ENCODE measurements around the gene PPL. TPM values are rescaled to one million over a fixed set of nuclear protein-coding genes. Genes with fewer than 3 reads are reported as not detected.

Gene PPL
- total and polyA plus RNA-seq, 2 of the 13 experiments (the other 11 are each of a cell fraction or from before 2014, with no cell fraction given), result 5.7 to 6.6 TPM

GRCh38 chr16:4846901-4847773, 89.8 kb downstream of the PPL start, which contains the start of the genes GLYR1 and UBN1 (continued):
- TF ChIP-seq ZNF362 (CRISPR knock-in tag; IDR thresholded peaks at IDR 0.05; ENCODE audit: borderline replicate concordance) (no peak; the same call in 1 of the 2 replicates), NR2F1 (CRISPR knock-in tag; IDR thresholded peaks at IDR 0.05) (no peak), ZNF253 (CRISPR knock-in tag; IDR thresholded peaks at IDR 0.05; ENCODE audit: borderline replicate concordance) (0 out of 2 replicates have a peak, but pooled peaks have one; percentile 33), FOXM1 (CRISPR knock-in tag; IDR thresholded peaks at IDR 0.05) (no peak), DMTF1 (CRISPR knock-in tag; IDR thresholded peaks at IDR 0.05) (no peak), ZBTB49 (CRISPR knock-in tag; IDR thresholded peaks at IDR 0.05; ENCODE audit: borderline replicate concordance) (no peak), GABPB1 (CRISPR knock-in tag; IDR thresholded peaks at IDR 0.05) (peak; percentile 82), KLF9 (CRISPR knock-in tag; IDR thresholded peaks at IDR 0.05; ENCODE audit: low read depth) (no peak), ARNT (IDR thresholded peaks at IDR 0.05) (no peak), ZNF737 (CRISPR knock-in tag; IDR thresholded peaks at IDR 0.05; ENCODE audit: borderline replicate concordance) (no peak), ZNF431 (CRISPR knock-in tag; IDR thresholded peaks at IDR 0.05; ENCODE audit: borderline replicate concordance, low read depth) (0 out of 2 replicates have a peak, but pooled peaks have one; percentile 1), MLX (CRISPR knock-in tag; IDR thresholded peaks at IDR 0.05) (peak; percentile 41; the same call in 1 of the 2 replicates), HOXA7 (CRISPR knock-in tag; IDR thresholded peaks at IDR 0.05) (no peak)
- TF ChIP-seq, protein P1, sequence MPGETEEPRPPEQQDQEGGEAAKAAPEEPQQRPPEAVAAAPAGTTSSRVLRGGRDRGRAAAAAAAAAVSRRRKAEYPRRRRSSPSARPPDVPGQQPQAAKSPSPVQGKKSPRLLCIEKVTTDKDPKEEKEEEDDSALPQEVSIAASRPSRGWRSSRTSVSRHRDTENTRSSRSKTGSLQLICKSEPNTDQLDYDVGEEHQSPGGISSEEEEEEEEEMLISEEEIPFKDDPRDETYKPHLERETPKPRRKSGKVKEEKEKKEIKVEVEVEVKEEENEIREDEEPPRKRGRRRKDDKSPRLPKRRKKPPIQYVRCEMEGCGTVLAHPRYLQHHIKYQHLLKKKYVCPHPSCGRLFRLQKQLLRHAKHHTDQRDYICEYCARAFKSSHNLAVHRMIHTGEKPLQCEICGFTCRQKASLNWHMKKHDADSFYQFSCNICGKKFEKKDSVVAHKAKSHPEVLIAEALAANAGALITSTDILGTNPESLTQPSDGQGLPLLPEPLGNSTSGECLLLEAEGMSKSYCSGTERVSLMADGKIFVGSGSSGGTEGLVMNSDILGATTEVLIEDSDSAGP (CRISPR knock-in tag; IDR thresholded peaks at IDR 0.05; ENCODE audit: borderline replicate concordance), result peak; percentile 82; the same call in 1 of the 2 replicates
- TF ChIP-seq, protein P2, sequence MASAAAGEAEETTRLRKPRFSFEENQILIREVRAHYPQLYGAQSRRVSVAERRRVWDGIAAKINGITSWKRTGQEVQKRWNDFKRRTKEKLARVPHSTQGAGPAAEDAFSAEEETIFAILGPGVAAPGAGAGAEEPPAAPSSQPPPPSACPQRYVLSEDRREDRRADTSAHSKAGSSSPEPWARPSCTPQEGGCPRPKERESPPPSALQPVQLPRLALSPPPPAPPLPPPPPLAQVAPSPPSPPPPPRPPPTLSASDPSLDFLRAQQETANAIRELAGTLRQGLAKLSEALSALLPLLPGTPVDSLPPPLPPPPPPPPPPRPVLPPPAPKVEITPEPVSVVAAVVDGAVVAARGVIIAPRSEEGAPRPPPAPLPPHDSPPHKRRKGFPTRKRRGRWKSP (CRISPR knock-in tag; IDR thresholded peaks at IDR 0.05), result peak; percentile 45; the same call in 1 of the 2 replicates

Measured in HepG2 (cell line).